H1 (cell line): ENCODE measurements around the gene CRTC2. TPM values are rescaled to one million over a fixed set of nuclear protein-coding genes. Genes with fewer than 3 reads are reported as not detected.

ENCODE experiments used
- BACH1 ChIP-seq: IDR thresholded peaks from 2 replicates; pipeline ENCODE4 v1.6.1; 2012; ENCODE audit warnings: low read length, improper control_type of control experiment
- CREB1 ChIP-seq: IDR thresholded peaks from 2 replicates; pipeline ENCODE4 v1.6.1; 2012; ENCODE audit warnings: inconsistent platforms
- GABPA ChIP-seq: IDR thresholded peaks from 2 replicates; pipeline ENCODE4 v1.6.1; 2011; ENCODE audit warnings: mild to moderate bottlenecking, low read length, moderate library complexity, borderline replicate concordance; ENCODE audit not compliant: insufficient read depth
- GTF2F1 ChIP-seq: IDR thresholded peaks from 2 replicates; pipeline ENCODE4 v1.6.1; 2012; ENCODE audit warnings: low read depth, low read length, improper control_type of control experiment, borderline replicate concordance
- MAFK ChIP-seq: IDR thresholded peaks from 2 replicates; pipeline ENCODE4 v1.6.1; 2012; ENCODE audit warnings: low read depth, mild to moderate bottlenecking, improper control_type of control experiment, low read length
- POLR2A ChIP-seq, 2 experiments: IDR thresholded peaks; 1 replicate in 1 of 2; 2 replicates in 1 of 2; pipeline ENCODE4 v1.6.1; 2011; ENCODE audit warnings: low read depth in 2 of 2, low read length in 2 of 2, mild to moderate bottlenecking in 2 of 2; ENCODE audit errors: control extremely low read depth in 1 of 2
- TAF7 ChIP-seq: optimal IDR thresholded peaks from 2 replicates; pipeline ENCODE3; 2011; ENCODE audit warnings: low read depth, mild to moderate bottlenecking, inconsistent platforms, low read length, moderate library complexity, borderline replicate concordance
- TBP ChIP-seq: IDR thresholded peaks from 2 replicates; pipeline ENCODE4 v1.6.1; 2011; ENCODE audit warnings: low read depth, low read length, improper control_type of control experiment
- TEAD4 ChIP-seq: IDR thresholded peaks from 2 replicates; pipeline ENCODE4 v1.6.1; 2012; ENCODE audit warnings: low read depth, low read length, inconsistent platforms, mixed read lengths
- YY1 ChIP-seq: IDR thresholded peaks from 2 replicates; pipeline ENCODE4 v1.6.1; 2011; ENCODE audit warnings: low read depth, mild to moderate bottlenecking, low read length
- ZNF274 ChIP-seq: IDR thresholded peaks from 2 replicates; pipeline ENCODE4 v1.7.0; 2012; ENCODE audit warnings: low read length, borderline replicate concordance; ENCODE audit errors: extremely low read depth
- polyA plus RNA-seq, 7 experiments: library from polyadenylated mRNA; depleted of rRNA in 3 of 7; stranded (reverse) in 5 of 7; unstranded in 2 of 7; fragments of >200 nt in 5 of 7; fragments of 200-250 nt in 2 of 7; gene quantifications; 1 replicate in 5 of 7; 2 replicates in 1 of 7; 4 replicates in 1 of 7; pipeline versions ENCODE4 v1.2.1 to v1.2.3, GENCODE V29; 2011 to 2013; ENCODE audit warnings: missing spikeins in 2 of 7, mixed read lengths in 2 of 7
- total RNA-seq: library from RNA; stranded (reverse); fragmentation: NEBNext Ultra II Directional; extraction: Animal tissue kit (Norgen Biotek cat#: 25700); gene quantifications from 2 replicates; pipeline ENCODE4 v1.2.1, GENCODE V29; 2021
- TF ChIP-seq, protein P1 (sequence below): fragments of 300-600 bp; sonication (generic); IDR thresholded peaks from 2 replicates; pipeline ENCODE4 v1.7.1; 2012; ENCODE audit warnings: low read length, moderate library complexity, mild to moderate bottlenecking, inconsistent platforms; ENCODE audit not compliant: insufficient replicate concordance

The CRTC2 gene
- total and polyA plus RNA-seq, 2 of the 8 experiments (the other 6 are each of a cell fraction or from before 2014, with no cell fraction given) = 28.6 to 34.3 TPM

DNA sequence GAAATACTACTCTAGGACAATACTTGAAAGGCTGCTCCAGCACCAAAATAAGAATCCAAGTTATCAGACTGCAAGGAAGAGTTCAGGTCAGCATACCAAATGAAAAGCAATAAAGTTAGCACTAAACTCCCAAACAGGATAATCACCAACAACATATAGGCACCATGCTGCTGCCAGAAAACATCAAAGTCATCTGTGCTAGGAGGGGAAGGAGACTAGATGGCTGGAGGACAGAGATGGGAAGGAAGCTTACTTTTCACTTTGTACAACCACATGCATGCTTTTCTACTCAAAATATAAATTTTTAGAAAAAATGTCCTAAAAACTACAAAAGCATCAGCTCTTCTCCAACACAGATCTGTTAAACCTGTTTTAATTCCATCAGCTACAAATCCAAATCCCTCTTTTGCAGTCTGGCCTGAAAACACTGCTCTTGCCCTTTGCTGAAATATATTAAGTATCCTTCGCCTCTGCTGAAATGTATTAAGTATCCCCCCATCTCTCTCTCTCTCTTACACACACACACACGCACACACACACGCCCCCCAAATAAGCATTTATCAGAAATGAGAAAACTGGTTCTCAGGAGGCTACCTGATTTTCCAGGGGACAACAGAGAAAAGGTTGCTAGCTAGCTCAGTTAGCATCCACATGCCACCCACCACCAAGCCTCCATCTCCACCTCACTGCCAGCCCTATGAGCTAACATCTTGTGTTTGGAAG, 37.2 kb downstream of the CRTC2 start (continued):
- TF ChIP-seq, protein P1, sequence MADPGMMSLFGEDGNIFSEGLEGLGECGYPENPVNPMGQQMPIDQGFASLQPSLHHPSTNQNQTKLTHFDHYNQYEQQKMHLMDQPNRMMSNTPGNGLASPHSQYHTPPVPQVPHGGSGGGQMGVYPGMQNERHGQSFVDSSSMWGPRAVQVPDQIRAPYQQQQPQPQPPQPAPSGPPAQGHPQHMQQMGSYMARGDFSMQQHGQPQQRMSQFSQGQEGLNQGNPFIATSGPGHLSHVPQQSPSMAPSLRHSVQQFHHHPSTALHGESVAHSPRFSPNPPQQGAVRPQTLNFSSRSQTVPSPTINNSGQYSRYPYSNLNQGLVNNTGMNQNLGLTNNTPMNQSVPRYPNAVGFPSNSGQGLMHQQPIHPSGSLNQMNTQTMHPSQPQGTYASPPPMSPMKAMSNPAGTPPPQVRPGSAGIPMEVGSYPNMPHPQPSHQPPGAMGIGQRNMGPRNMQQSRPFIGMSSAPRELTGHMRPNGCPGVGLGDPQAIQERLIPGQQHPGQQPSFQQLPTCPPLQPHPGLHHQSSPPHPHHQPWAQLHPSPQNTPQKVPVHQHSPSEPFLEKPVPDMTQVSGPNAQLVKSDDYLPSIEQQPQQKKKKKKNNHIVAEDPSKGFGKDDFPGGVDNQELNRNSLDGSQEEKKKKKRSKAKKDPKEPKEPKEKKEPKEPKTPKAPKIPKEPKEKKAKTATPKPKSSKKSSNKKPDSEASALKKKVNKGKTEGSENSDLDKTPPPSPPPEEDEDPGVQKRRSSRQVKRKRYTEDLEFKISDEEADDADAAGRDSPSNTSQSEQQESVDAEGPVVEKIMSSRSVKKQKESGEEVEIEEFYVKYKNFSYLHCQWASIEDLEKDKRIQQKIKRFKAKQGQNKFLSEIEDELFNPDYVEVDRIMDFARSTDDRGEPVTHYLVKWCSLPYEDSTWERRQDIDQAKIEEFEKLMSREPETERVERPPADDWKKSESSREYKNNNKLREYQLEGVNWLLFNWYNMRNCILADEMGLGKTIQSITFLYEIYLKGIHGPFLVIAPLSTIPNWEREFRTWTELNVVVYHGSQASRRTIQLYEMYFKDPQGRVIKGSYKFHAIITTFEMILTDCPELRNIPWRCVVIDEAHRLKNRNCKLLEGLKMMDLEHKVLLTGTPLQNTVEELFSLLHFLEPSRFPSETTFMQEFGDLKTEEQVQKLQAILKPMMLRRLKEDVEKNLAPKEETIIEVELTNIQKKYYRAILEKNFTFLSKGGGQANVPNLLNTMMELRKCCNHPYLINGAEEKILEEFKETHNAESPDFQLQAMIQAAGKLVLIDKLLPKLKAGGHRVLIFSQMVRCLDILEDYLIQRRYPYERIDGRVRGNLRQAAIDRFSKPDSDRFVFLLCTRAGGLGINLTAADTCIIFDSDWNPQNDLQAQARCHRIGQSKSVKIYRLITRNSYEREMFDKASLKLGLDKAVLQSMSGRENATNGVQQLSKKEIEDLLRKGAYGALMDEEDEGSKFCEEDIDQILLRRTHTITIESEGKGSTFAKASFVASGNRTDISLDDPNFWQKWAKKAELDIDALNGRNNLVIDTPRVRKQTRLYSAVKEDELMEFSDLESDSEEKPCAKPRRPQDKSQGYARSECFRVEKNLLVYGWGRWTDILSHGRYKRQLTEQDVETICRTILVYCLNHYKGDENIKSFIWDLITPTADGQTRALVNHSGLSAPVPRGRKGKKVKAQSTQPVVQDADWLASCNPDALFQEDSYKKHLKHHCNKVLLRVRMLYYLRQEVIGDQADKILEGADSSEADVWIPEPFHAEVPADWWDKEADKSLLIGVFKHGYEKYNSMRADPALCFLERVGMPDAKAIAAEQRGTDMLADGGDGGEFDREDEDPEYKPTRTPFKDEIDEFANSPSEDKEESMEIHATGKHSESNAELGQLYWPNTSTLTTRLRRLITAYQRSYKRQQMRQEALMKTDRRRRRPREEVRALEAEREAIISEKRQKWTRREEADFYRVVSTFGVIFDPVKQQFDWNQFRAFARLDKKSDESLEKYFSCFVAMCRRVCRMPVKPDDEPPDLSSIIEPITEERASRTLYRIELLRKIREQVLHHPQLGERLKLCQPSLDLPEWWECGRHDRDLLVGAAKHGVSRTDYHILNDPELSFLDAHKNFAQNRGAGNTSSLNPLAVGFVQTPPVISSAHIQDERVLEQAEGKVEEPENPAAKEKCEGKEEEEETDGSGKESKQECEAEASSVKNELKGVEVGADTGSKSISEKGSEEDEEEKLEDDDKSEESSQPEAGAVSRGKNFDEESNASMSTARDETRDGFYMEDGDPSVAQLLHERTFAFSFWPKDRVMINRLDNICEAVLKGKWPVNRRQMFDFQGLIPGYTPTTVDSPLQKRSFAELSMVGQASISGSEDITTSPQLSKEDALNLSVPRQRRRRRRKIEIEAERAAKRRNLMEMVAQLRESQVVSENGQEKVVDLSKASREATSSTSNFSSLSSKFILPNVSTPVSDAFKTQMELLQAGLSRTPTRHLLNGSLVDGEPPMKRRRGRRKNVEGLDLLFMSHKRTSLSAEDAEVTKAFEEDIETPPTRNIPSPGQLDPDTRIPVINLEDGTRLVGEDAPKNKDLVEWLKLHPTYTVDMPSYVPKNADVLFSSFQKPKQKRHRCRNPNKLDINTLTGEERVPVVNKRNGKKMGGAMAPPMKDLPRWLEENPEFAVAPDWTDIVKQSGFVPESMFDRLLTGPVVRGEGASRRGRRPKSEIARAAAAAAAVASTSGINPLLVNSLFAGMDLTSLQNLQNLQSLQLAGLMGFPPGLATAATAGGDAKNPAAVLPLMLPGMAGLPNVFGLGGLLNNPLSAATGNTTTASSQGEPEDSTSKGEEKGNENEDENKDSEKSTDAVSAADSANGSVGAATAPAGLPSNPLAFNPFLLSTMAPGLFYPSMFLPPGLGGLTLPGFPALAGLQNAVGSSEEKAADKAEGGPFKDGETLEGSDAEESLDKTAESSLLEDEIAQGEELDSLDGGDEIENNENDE = no peak
- TF ChIP-seq GTF2F1 (no peak), TAF7 (no peak), POLR2A (IDR thresholded peaks at IDR 0.05; ENCODE audit: control extremely low read depth in 1 of 2, low read depth in 2 of 2, low read length in 2 of 2) (no peak), ZNF274 (no peak), YY1 (no peak), GABPA (no peak), TEAD4 (no peak), BACH1 (no peak), CREB1 (no peak), TBP (no peak), MAFK (no peak)
